Tibial artery (tissue), 4 donors: ENCODE measurements around the gene JKAMP.

Source experiments
- DNase-seq, 2 donors: peaks; one replicate each; pipeline ENCODE4 v3.0.0-alpha.2; 2019
- H3K27ac ChIP-seq, 2 donors: fragments of 200-600 bp; sonication (generic) in 1 of 2; 1 replicate in 1 of 2; 2 replicates in 1 of 2; pipeline ENCODE4 v1.5.1; 2018 to 2019; ENCODE audit warnings: mild to moderate bottlenecking in 1 of 2
- H3K27me3 ChIP-seq, 2 donors: fragments of 200-600 bp; sonication (generic) in 1 of 2; one replicate each; pipeline versions ENCODE4 v1.5.1 to v1.6.0; 2016 to 2019
- H3K36me3 ChIP-seq, 3 donors: fragments of 200-600 bp; sonication (generic) in 2 of 3; one replicate each; pipeline ENCODE4 v1.5.1; 2016 to 2019; ENCODE audit warnings: mild to moderate bottlenecking in 2 of 3
- H3K4me1 ChIP-seq, 4 donors: fragments of 200-600 bp; sonication (generic) in 2 of 4; 1 replicate in 3 of 4; 2 replicates in 1 of 4; pipeline ENCODE4 v1.5.1; 2016 to 2019
- H3K4me3 ChIP-seq, 2 donors: fragments of 200-600 bp; sonication (generic) in 1 of 2; 1 replicate in 1 of 2; 2 replicates in 1 of 2; pipeline ENCODE4 v1.5.1; 2018 to 2019; ENCODE audit warnings: mild to moderate bottlenecking in 2 of 2
- H3K9me3 ChIP-seq, 3 donors: fragments of 200-600 bp; sonication (generic) in 1 of 3; one replicate each; pipeline ENCODE4 v1.5.1; 2016 to 2019
- CTCF ChIP-seq, 2 experiments: fragments of 200-600 bp in 1 of 2; fragments of 450-650 bp in 1 of 2; IDR thresholded peaks; one replicate each; pipeline ENCODE4 v1.5.1; 2017 to 2019; ENCODE audit warnings: antibody characterized with exemption in 2 of 2, mild to moderate bottlenecking in 1 of 2, moderate library complexity in 1 of 2
- intact Hi-C: fragments of 100-400 bp; cut with DNase I; formaldehyde crosslinking; loops from one replicate; pipeline ENCODE4 v1.15.0; 2023; ENCODE audit warnings: low total_unique reads

JKAMP gene

GRCh38 chr14:59543873-59544272, 59.6 kb downstream of the JKAMP start:
- Histone ChIP-seq H3K4me3 (no peak overlapping the region), H3K27ac (no peak overlapping the region), H3K9me3 (no peaks in the 10 kb centered on the region), H3K27me3 (no peaks in the 10 kb centered on the region), H3K4me1 (no peaks in the 10 kb centered on the region), H3K36me3 (no peaks in the 10 kb centered on the region)
- no peak for DNase-seq
- intact Hi-C loops, result no loop called here
- TF ChIP-seq CTCF (IDR thresholded peaks at IDR 0.05), result no peak

- Histone ChIP-seq H3K27me3 (no peaks in the 10 kb centered on the region), H3K4me3 (no peak overlapping the region), H3K4me1 (no peaks in the 10 kb centered on the region), H3K36me3 (no peaks in the 10 kb centered on the region), H3K27ac (no peak overlapping the region), H3K9me3 (peaks cover 0 to 7% (median 6%) of the 10 kb centered on the region in 3 donors)
- TF ChIP-seq CTCF (IDR thresholded peaks at IDR 0.05), result no peak
- intact Hi-C loops, result no loop called here
- DNase-seq, result no peak
Measured at GRCh38 chr14:59547310-59547709, 63.0 kb downstream of the JKAMP start.
